K562 (cell line): Measurements from ENCODE around the gene PIK3R5. TPM values are rescaled to one million over a fixed set of nuclear protein-coding genes. Genes with fewer than 3 reads are reported as not detected.

Experiments used
- ATAC-seq: fragments of 200-7000 bp; cut with Tn5 transposase; 3 replicates; pipeline ENCODE4 v1.9.1; 2020; ENCODE audit warnings: moderate library complexity
- BruUV-seq: library from RNA; stranded (reverse); fragments of 400-500 nt; replicated peaks from 2 replicates; lab custom pipeline; 2021; lab: Mats Ljungman, UMichigan
- CTCF ChIA-PET: fragments of 300-600 bp; formaldehyde crosslinking; extraction: SDS; loops from one replicate; lab custom pipeline; 2021; ENCODE audit warnings: low intra/inter-chr PET ratio; lab: Yijun Ruan, JAX
- POLR2A ChIA-PET: fragments of 300-600, 350-650 bp; sonication (Branson Sonifier 250); formaldehyde crosslinking; extraction: SDS; loops from one replicate; lab custom pipeline; 2021; ENCODE audit warnings: antibody characterized with exemption, inconsistent platforms; lab: Yijun Ruan, JAX
- DNase-seq, 4 experiments: peaks; one replicate each; pipeline versions ENCODE4 v3.0.0 to v3.0.0-alpha.2; 2011 to 2018; ENCODE audit warnings: low spot score in 3 of 4, mixed read lengths in 3 of 4; ENCODE audit errors: extremely low read depth in 1 of 4
- FAIRE-seq: peaks from 2 replicates; lab custom pipeline; 2011; peaks lifted over from hg19 to GRCh38; lab: Jason Lieb, UNC
- H2AFZ ChIP-seq: 2 replicates; pipeline ENCODE4 v1.6.0; 2011; ENCODE audit warnings: low read depth, low read length, control low read depth, inconsistent platforms
- H3K27ac ChIP-seq: fragments of 200-600 bp; 3 replicates; pipeline ENCODE4 v1.8.0; 2011; ENCODE audit warnings: low read depth, mild to moderate bottlenecking, control low read depth, inconsistent platforms, low read length, moderate library complexity, mixed read lengths; ENCODE audit errors: extremely low read depth
- H3K27me3 ChIP-seq, 2 experiments: fragments of 300-600 bp in 1 of 2; 2 replicates in 1 of 2; 3 replicates in 1 of 2; pipeline versions ENCODE4 v1.6.0 to v1.8.0; 2011; ENCODE audit warnings: inconsistent platforms in 2 of 2, low read length in 2 of 2, mild to moderate bottlenecking in 1 of 2, mixed read lengths in 1 of 2, moderate library complexity in 1 of 2; ENCODE audit not compliant: control insufficient read depth in 2 of 2, insufficient read depth in 2 of 2
- H3K36me3 ChIP-seq: fragments of 300-600 bp; 3 replicates; pipeline ENCODE4 v1.8.0; 2011; ENCODE audit warnings: mild to moderate bottlenecking, low read length, inconsistent platforms; ENCODE audit not compliant: control insufficient read depth, insufficient read depth
- H3K4me1 ChIP-seq, 2 experiments: fragments of 200-600 bp in 1 of 2; replicated peaks in 1 of 2; 2 replicates in 1 of 2; 3 replicates in 1 of 2; pipeline versions ENCODE4 v1.5.1 to v1.8.0; 2011; ENCODE audit warnings: inconsistent platforms in 2 of 2, low read length in 2 of 2, mild to moderate bottlenecking in 1 of 2, mixed read lengths in 1 of 2, moderate library complexity in 1 of 2; ENCODE audit not compliant: control insufficient read depth in 2 of 2, insufficient read depth in 2 of 2
- H3K4me2 ChIP-seq: 2 replicates; pipeline ENCODE4 v1.6.1; 2011; ENCODE audit warnings: low read length, control low read depth, inconsistent platforms, mixed read lengths; ENCODE audit not compliant: insufficient read depth
- H3K4me3 ChIP-seq: fragments of 200-600 bp; sonication (generic), shearing (Covaris generic); 2 replicates; pipeline ENCODE4 v1.5.1; 2016; ENCODE audit warnings: control low read depth, inconsistent platforms
- H3K79me2 ChIP-seq: fragments of 200-600 bp; 3 replicates; pipeline ENCODE4 v1.8.0; 2011; ENCODE audit warnings: low read length, inconsistent platforms; ENCODE audit not compliant: control insufficient read depth, insufficient read depth
- H3K9ac ChIP-seq, 2 experiments: 2 replicates each; pipeline versions ENCODE4 v1.6.0 to v1.6.1; 2011; ENCODE audit warnings: low read depth in 2 of 2, low read length in 2 of 2, control low read depth in 1 of 2, inconsistent platforms in 1 of 2, mild to moderate bottlenecking in 1 of 2, mixed read lengths in 1 of 2; ENCODE audit not compliant: insufficient read depth in 1 of 2
- H3K9me1 ChIP-seq: one replicate; pipeline ENCODE4 v1.6.0; 2011; ENCODE audit warnings: inconsistent platforms, mild to moderate bottlenecking, low read length, moderate library complexity; ENCODE audit not compliant: control insufficient read depth, insufficient read depth
- H3K9me3 ChIP-seq: replicated peaks from 2 replicates; pipeline ENCODE4 v1.5.1; 2011; ENCODE audit warnings: low read depth, low read length, inconsistent platforms; ENCODE audit not compliant: control insufficient read depth, insufficient read depth
- H4K20me1 ChIP-seq: replicated peaks from 2 replicates; pipeline ENCODE4 v1.6.1; 2011; ENCODE audit warnings: low read length, inconsistent platforms, mixed read lengths; ENCODE audit not compliant: control insufficient read depth, insufficient read depth
- ARID1B ChIP-seq: fragments of 450-650 bp; IDR thresholded peaks from 2 replicates; pipeline ENCODE4 v1.6.1; 2016; ENCODE audit warnings: antibody characterized with exemption, mild to moderate bottlenecking, inconsistent platforms
- CBX8 ChIP-seq: fragments of 200-600 bp; sonication (generic); IDR thresholded peaks from 2 replicates; pipeline ENCODE4 v1.6.1; 2012; ENCODE audit warnings: borderline replicate concordance, mixed run types, low read depth, mild to moderate bottlenecking, moderate library complexity, mixed read lengths, low read length, control low read depth, inconsistent platforms; ENCODE audit not compliant: poor library complexity, severe bottlenecking; ENCODE audit errors: extremely low read depth
- CHCHD3 ChIP-seq: fragments of 250-450 bp; sonication (Bioruptor Pico); IDR thresholded peaks from 2 replicates; pipeline ENCODE4 v2.1.2; 2022; ENCODE audit warnings: mild to moderate bottlenecking
- CREB3 ChIP-seq: fragments of 450-650 bp; conservative IDR thresholded peaks from 2 replicates; pipeline ENCODE4 v1.6.1; 2016; ENCODE audit warnings: missing genetic modification characterization, low read depth, mild to moderate bottlenecking, missing compliant biosample characterization, moderate library complexity
- CTCFL ChIP-seq: IDR thresholded peaks from 2 replicates; pipeline ENCODE4 v1.6.1; 2011; ENCODE audit warnings: borderline replicate concordance, low read depth, mild to moderate bottlenecking, moderate library complexity, low read length; ENCODE audit not compliant: insufficient read depth, poor library complexity, severe bottlenecking
- E2F4 ChIP-seq: sonication (generic); formaldehyde crosslinking; IDR thresholded peaks from 2 replicates; pipeline ENCODE4 v1.8.0; 2022; ENCODE audit warnings: mild to moderate bottlenecking, low read depth, missing genetic modification reagents
- JUN ChIP-seq, 2 experiments: sonication (generic) in 1 of 2; formaldehyde crosslinking in 1 of 2; IDR thresholded peaks; 2 replicates each; pipeline versions ENCODE4 v1.6.1 to v1.8.0; 2012 to 2022; ENCODE audit warnings: borderline replicate concordance in 2 of 2, mild to moderate bottlenecking in 2 of 2, improper control_type of control experiment in 1 of 2, low read depth in 1 of 2, low read length in 1 of 2, missing genetic modification reagents in 1 of 2
- PHF8 ChIP-seq: fragments of 200-600 bp; sonication (generic); IDR thresholded peaks from 2 replicates; pipeline ENCODE4 v1.6.1; 2012; ENCODE audit warnings: mixed run types, mild to moderate bottlenecking, inconsistent platforms, low read length, moderate library complexity, borderline replicate concordance
- POLR3A ChIP-seq: IDR thresholded peaks from 2 replicates; pipeline ENCODE4 v1.6.1; 2011; ENCODE audit warnings: borderline replicate concordance, mild to moderate bottlenecking, moderate library complexity; ENCODE audit not compliant: insufficient read length, insufficient read depth; ENCODE audit errors: extremely low read depth
- RB1 ChIP-seq: fragments of 450-650 bp; IDR thresholded peaks from 2 replicates; pipeline ENCODE4 v1.6.1; 2017; ENCODE audit warnings: low read depth, mild to moderate bottlenecking
- RCOR1 ChIP-seq, 2 experiments: IDR thresholded peaks; 2 replicates each; pipeline ENCODE4 v1.6.1; 2012; ENCODE audit warnings: low read depth in 2 of 2, low read length in 2 of 2, borderline replicate concordance in 1 of 2, improper control_type of control experiment in 1 of 2
- SMARCC2 ChIP-seq: fragments of 450-650 bp; IDR thresholded peaks from 2 replicates; pipeline ENCODE4 v1.6.1; 2017; ENCODE audit warnings: antibody characterized with exemption, moderate library complexity, mild to moderate bottlenecking, low read depth
- XRCC4 ChIP-seq: IDR thresholded peaks from one replicate; pipeline ENCODE4 v1.6.1; 2011; ENCODE audit not compliant: insufficient read depth, insufficient read length; ENCODE audit errors: extremely low read depth
- ZBTB2 ChIP-seq: fragments of 450-650 bp; IDR thresholded peaks from 2 replicates; pipeline ENCODE4 v1.6.1; 2016; ENCODE audit warnings: antibody characterized with exemption
- ZNF586 ChIP-seq: fragments of 450-650 bp; formaldehyde crosslinking; conservative IDR thresholded peaks from 2 replicates; pipeline ENCODE4 v1.4.0; 2020; ENCODE audit warnings: mild to moderate bottlenecking, moderate library complexity
- ZNF75A ChIP-seq: fragments of 450-650 bp; formaldehyde crosslinking; IDR thresholded peaks from 2 replicates; pipeline ENCODE4 v1.4.0; 2020; ENCODE audit warnings: mild to moderate bottlenecking
- WGBS: fragments of 100-300 bp; shearing (Covaris generic); methylation state at CpG from one replicate; pipeline ENCODE4 v1.1.6; 2016; ENCODE audit warnings: low coverage, mixed read lengths; ENCODE audit not compliant: insufficient coverage; ENCODE audit errors: missing lambda C conversion rate; 5-methylcytosine and 5-hydroxymethylcytosine counted together
- in situ Hi-C: fragments of 300-500 bp; cut with MboI; formaldehyde crosslinking; loops from 4 replicates; pipeline ENCODE4 v1.15.0; 2018; ENCODE audit warnings: inconsistent platforms, mixed read lengths
- intact Hi-C: fragments of 100-400 bp; cut with micrococcal nuclease; formaldehyde crosslinking; loops from 2 replicates; pipeline ENCODE4 v1.14.2; 2022
- polyA plus RNA-seq, 8 experiments: library from polyadenylated mRNA; depleted of rRNA in 4 of 8; stranded (reverse) in 5 of 8; unstranded in 3 of 8; fragments of >200 nt; fragmentation: Nextera tagmentation in 2 of 8; fragmentation: Illumina TruSeq in 1 of 8; extraction: Ambion mirVana in 2 of 8; extraction: Trizol in 1 of 8; gene quantifications; 2 replicates each; pipeline versions ENCODE4 v1.2.1 to v1.2.3, GENCODE V29; 2011 to 2014; ENCODE audit warnings: inconsistent platforms in 1 of 8, missing spikeins in 1 of 8
- total RNA-seq, 7 experiments: library from RNA; depleted of rRNA in 6 of 7; stranded (reverse); fragments of >200 nt in 6 of 7; fragmentation: Illumina TruSeq in 2 of 7; extraction: Trizol in 2 of 7; gene quantifications; 2 replicates each; pipeline versions ENCODE4 v1.2.1 to v1.2.3, GENCODE V29; 2011 to 2021; ENCODE audit warnings: low replicate concordance in 1 of 7

The PIK3R5 gene
- total and polyA plus RNA-seq, 9 of the 15 experiments (the other 6 are each of a cell fraction or from before 2014, with no cell fraction given): 0.01 to 0.38 TPM; not detected in 7

- Histone ChIP-seq H3K9me1 (no peaks in the 10 kb centered on the region), H3K27ac (no peak overlapping the region), H3K4me2 (no peak overlapping the region), H3K79me2 (no peaks in the 10 kb centered on the region), H4K20me1 (no peaks in the 10 kb centered on the region), H3K4me3 (no peak overlapping the region), H3K36me3 (no peaks in the 10 kb centered on the region), H2AFZ (no peak overlapping the region), H3K4me1 (no peaks in the 10 kb centered on the region), H3K27me3 (no peaks in the 10 kb centered on the region; a peak in 1 of 5 replicates), H3K9me3 (no peaks in the 10 kb centered on the region), H3K9ac (no peak overlapping the region)
- intact Hi-C loops: no loop called here
- FAIRE-seq (no peak), ATAC-seq (no peak), DNase-seq (no peak)
- in situ Hi-C loops: loop anchor here (25.0 kb wide), 2 partner anchors 556 to 919 kb away; no protein-coding TSS in a partner anchor
- WGBS: 4% methylated on average over 2 of the region's 2 CpGs
- ChIA-PET POLR2A (no interaction called here), CTCF (no interaction called here)
- BruUV-seq: no TSS peak
- TF ChIP-seq CHCHD3 (CRISPR knock-in tag) (no peak), ZBTB2 (no peak), POLR3A (no peak), E2F4 (CRISPR knock-in tag) (no peak), RB1 (no peak), CBX8 (no peak), ARID1B (no peak), CREB3 (no peak), SMARCC2 (no peak), ZNF75A (CRISPR knock-in tag) (no peak), XRCC4 (no peak), ZNF586 (CRISPR knock-in tag) (no peak), JUN (IDR thresholded peaks at IDR 0.05; ENCODE audit: borderline replicate concordance, low read depth, low read length) (no peak), JUN (CRISPR knock-in tag; IDR thresholded peaks at IDR 0.05; ENCODE audit: borderline replicate concordance) (no peak), PHF8 (no peak), RCOR1 (IDR thresholded peaks at IDR 0.05; ENCODE audit: borderline replicate concordance in 1 of 2, low read depth in 2 of 2, low read length in 2 of 2) (no peak), CTCFL (no peak)
Observed at GRCh38 chr17:8981443-8981842, 15.9 kb upstream of the PIK3R5 start.
